ENCODE results near the gene RNF208. TPM values are rescaled to one million over a fixed set of nuclear protein-coding genes. Genes with fewer than 3 reads are reported as not detected.

RNF208 gene
- polyA plus RNA-seq, 1 donor from 2014 or later, result 1.5 TPM

DNA sequence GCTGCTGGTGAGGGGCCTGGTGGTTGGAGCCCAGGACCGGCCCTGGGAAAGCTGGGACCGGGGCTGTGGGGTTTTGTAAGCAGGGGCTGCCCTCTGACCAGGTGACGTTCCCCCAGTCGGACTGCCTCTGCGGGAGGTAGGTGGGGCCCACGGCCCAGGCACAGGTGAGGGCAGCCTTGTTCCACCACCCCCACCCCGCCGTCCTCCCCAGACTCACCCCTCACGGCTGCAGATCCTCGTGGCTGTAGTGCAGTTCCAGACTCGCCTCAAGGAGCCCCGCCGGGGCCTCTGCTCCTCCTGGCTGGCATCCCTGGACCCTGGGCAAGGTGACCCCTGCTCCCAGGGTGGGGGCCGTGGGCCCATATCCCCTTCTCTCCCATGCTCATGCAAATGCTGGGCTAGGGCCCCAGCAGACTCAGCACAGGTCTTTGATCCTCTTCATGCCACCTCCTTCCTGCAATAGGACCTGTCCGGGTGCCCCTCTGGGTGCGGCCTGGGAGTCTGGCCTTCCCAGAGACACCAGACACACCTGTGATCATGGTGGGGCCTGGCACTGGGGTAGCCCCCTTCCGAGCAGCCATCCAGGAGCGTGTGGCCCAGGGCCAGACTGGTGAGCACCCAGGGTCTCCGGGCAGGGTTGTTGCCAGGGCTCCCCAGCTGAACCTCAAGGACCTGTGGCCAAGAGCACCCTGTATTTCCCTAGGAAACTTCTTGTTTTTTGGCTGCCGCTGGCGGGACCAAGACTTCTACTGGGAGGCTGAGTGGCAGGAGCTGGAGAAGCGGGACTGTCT, 6.6 kb downstream of the RNF208 start:
- no peak overlapping the region for H3K27ac ChIP-seq (ENCODE audit: low read length)
- TF ChIP-seq, protein P1, sequence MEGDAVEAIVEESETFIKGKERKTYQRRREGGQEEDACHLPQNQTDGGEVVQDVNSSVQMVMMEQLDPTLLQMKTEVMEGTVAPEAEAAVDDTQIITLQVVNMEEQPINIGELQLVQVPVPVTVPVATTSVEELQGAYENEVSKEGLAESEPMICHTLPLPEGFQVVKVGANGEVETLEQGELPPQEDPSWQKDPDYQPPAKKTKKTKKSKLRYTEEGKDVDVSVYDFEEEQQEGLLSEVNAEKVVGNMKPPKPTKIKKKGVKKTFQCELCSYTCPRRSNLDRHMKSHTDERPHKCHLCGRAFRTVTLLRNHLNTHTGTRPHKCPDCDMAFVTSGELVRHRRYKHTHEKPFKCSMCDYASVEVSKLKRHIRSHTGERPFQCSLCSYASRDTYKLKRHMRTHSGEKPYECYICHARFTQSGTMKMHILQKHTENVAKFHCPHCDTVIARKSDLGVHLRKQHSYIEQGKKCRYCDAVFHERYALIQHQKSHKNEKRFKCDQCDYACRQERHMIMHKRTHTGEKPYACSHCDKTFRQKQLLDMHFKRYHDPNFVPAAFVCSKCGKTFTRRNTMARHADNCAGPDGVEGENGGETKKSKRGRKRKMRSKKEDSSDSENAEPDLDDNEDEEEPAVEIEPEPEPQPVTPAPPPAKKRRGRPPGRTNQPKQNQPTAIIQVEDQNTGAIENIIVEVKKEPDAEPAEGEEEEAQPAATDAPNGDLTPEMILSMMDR (IDR thresholded peaks at IDR 0.05; ENCODE audit: poor library complexity, severe bottlenecking), result no peak
- no peak for TF ChIP-seq TAF1 (IDR thresholded peaks at IDR 0.05; ENCODE audit: low read depth)
- H3K9me3 ChIP-seq (ENCODE audit: low read length), result no peaks in the 10 kb centered on the region
- H2AFZ ChIP-seq (ENCODE audit: low read depth, low read length), result no peak overlapping the region
- H3K4me3 ChIP-seq (ENCODE audit: low read length), result no peak overlapping the region
- H3K36me3 ChIP-seq (ENCODE audit: insufficient read depth, low read length), result no peaks in the 10 kb centered on the region
- no peaks in the 10 kb centered on the region for H3F3A ChIP-seq (ENCODE audit: insufficient read depth, low read length, poor library complexity, severe bottlenecking)
- no peaks in the 10 kb centered on the region for H3K9me2 ChIP-seq (ENCODE audit: insufficient read depth, low read length)
- H3K79me2 ChIP-seq (replicated peaks; ENCODE audit: insufficient read depth, low read length), result no peaks in the 10 kb centered on the region
- no peak overlapping the region for H3K9ac ChIP-seq (ENCODE audit: low read length)
- H3K4me2 ChIP-seq (ENCODE audit: low read length), result no peak overlapping the region
- no peaks in the 10 kb centered on the region for H4K20me1 ChIP-seq (ENCODE audit: insufficient read depth)
- H3K27me3 ChIP-seq (ENCODE audit: insufficient read depth, low read depth, low read length), result no peaks in the 10 kb centered on the region

DNA sequence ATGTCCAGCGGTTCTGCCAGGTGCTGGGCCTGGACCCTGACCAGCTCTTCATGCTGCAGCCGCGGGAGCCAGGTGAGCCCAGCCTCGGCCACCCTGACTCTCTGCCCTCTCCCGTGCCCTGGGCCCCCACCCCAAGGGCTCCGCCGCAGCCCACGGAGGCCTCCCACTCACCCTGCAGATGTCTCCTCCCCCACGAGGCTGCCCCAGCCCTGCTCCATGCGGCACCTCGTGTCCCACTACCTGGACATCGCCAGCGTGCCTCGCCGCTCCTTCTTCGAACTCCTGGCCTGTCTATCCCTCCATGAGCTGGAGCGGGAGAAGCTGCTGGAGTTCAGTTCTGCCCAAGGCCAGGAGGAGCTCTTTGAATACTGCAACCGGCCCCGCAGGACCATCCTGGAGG, 7.4 kb downstream of the RNF208 start:
- Histone ChIP-seq H4K20me1 (ENCODE audit: insufficient read depth) (no peaks in the 10 kb centered on the region), H3K27ac (ENCODE audit: low read length) (no peak overlapping the region), H3F3A (ENCODE audit: insufficient read depth, low read length, poor library complexity, severe bottlenecking) (no peaks in the 10 kb centered on the region), H3K36me3 (ENCODE audit: insufficient read depth, low read length) (no peaks in the 10 kb centered on the region), H2AFZ (ENCODE audit: low read depth, low read length) (no peak overlapping the region), H3K4me2 (ENCODE audit: low read length) (no peak overlapping the region), H3K9me2 (ENCODE audit: insufficient read depth, low read length) (no peaks in the 10 kb centered on the region), H3K9me3 (ENCODE audit: low read length) (no peaks in the 10 kb centered on the region), H3K27me3 (ENCODE audit: insufficient read depth, low read depth, low read length) (no peaks in the 10 kb centered on the region), H3K9ac (ENCODE audit: low read length) (no peak overlapping the region), H3K79me2 (replicated peaks; ENCODE audit: insufficient read depth, low read length) (no peaks in the 10 kb centered on the region), H3K4me3 (ENCODE audit: low read length) (no peak overlapping the region)
- TF ChIP-seq RAD21 (conservative IDR thresholded peaks at IDR 0.05) (no peak), EP300 (conservative IDR thresholded peaks at IDR 0.05; ENCODE audit: poor library complexity, severe bottlenecking) (no peak), MXI1 (conservative IDR thresholded peaks at IDR 0.05; ENCODE audit: poor library complexity, severe bottlenecking) (no peak), POLR2AphosphoS5 (IDR thresholded peaks at IDR 0.05) (no peak), EZH2 (IDR thresholded peaks at IDR 0.05; ENCODE audit: borderline replicate concordance, insufficient read depth, low read length, poor library complexity, severe bottlenecking) (no peak), SMC3 (conservative IDR thresholded peaks at IDR 0.05; ENCODE audit: poor library complexity) (no peak), TAF1 (IDR thresholded peaks at IDR 0.05; ENCODE audit: low read depth) (no peak)
- TF ChIP-seq, protein P2, sequence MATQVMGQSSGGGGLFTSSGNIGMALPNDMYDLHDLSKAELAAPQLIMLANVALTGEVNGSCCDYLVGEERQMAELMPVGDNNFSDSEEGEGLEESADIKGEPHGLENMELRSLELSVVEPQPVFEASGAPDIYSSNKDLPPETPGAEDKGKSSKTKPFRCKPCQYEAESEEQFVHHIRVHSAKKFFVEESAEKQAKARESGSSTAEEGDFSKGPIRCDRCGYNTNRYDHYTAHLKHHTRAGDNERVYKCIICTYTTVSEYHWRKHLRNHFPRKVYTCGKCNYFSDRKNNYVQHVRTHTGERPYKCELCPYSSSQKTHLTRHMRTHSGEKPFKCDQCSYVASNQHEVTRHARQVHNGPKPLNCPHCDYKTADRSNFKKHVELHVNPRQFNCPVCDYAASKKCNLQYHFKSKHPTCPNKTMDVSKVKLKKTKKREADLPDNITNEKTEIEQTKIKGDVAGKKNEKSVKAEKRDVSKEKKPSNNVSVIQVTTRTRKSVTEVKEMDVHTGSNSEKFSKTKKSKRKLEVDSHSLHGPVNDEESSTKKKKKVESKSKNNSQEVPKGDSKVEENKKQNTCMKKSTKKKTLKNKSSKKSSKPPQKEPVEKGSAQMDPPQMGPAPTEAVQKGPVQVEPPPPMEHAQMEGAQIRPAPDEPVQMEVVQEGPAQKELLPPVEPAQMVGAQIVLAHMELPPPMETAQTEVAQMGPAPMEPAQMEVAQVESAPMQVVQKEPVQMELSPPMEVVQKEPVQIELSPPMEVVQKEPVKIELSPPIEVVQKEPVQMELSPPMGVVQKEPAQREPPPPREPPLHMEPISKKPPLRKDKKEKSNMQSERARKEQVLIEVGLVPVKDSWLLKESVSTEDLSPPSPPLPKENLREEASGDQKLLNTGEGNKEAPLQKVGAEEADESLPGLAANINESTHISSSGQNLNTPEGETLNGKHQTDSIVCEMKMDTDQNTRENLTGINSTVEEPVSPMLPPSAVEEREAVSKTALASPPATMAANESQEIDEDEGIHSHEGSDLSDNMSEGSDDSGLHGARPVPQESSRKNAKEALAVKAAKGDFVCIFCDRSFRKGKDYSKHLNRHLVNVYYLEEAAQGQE (IDR thresholded peaks at IDR 0.05; ENCODE audit: borderline replicate concordance), result no peak
- TF ChIP-seq, protein P1 (IDR thresholded peaks at IDR 0.05; ENCODE audit: poor library complexity, severe bottlenecking), result no peak
